ENCODE results near the gene APPL2.

- TF ChIP-seq CTCF (IDR thresholded peaks at IDR 0.05 in 8 of 11, conservative IDR thresholded peaks at IDR 0.05 in 3 of 11) (no peak), POLR2AphosphoS5 (IDR thresholded peaks at IDR 0.05) (peak in 1 of 3 donors; percentile 14), POLR2A (IDR thresholded peaks at IDR 0.05) (no peak)
These were observed 60.5 kb downstream of the APPL2 start for GRCh38 chr12:105175397-105175990.

Measured in spleen (tissue), 7 donors.